ENCODE data around the gene MRGPRG. TPM values are rescaled to one million over a fixed set of nuclear protein-coding genes. Genes with fewer than 3 reads are reported as not detected.

The MRGPRG gene
- total and polyA plus RNA-seq, 7 experiments from 2014 or later = not detected

DNA sequence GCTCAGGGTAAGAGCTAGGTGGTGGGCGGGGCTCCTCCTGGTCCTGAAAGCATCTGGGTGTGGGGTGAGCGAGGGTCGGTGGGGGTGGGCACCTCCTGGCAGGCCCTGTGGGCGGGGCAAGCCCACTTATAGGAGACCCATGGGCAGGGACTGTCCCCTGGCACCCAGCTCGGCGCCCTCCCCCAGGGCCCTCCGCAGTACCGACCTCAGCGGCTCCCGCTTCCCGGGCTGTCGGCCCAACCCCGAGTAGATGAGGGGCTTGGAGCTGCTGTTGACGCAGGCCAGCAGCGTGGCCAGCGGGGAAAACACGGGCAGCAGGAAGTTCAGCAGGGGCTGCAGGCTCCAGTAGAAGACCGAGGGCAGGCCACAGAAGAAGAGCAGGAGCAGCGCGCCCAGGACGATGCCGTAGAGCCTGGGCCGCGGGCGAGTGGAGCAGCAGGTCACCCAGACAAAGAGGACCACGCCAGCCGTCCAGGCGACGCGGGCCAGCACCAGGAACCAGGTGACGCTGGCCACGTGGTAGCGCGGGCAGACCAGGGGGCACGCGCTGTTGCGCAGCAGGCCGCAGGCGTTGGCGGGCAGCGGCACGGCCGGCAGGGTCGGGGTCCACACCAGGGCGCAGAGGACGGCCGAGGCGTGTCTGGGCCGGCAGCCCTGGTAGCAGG, 663 bp downstream of the MRGPRG start:
- H3K9me3 ChIP-seq (ENCODE audit: control insufficient read depth in 2 of 3, low read length in 3 of 3) = no peaks in the 10 kb centered on the region
- no peak overlapping the region for H3K4me3 ChIP-seq (ENCODE audit: low read length)
- intact Hi-C loops (cut with micrococcal nuclease) = loop anchor here (1.0 to 5.0 kb wide), 3 partner anchors 108 to 791 kb away; no protein-coding TSS in a partner anchor
- H3K27ac Mint-ChIP-seq = no peak overlapping the region
- peaks cover 0 to 3% of the 10 kb centered on the region in 2 donors for H3K4me1 ChIP-seq (ENCODE audit: control insufficient read depth in 2 of 2, insufficient read depth in 2 of 2, low read length in 2 of 2)
- no peak for DNase-seq
- ChIA-PET POLR2A (no interaction called here), CTCF (interaction anchor here (0.8 kb wide), 1 partner anchor 685 kb away, joined by 5 read pairs; no protein-coding TSS in a partner anchor)
- H3K27me3 ChIP-seq (ENCODE audit: control insufficient read depth in 2 of 2, insufficient read depth in 2 of 2, low read length in 2 of 2) = no peaks in the 10 kb centered on the region
- H3K36me3 ChIP-seq (ENCODE audit: control insufficient read depth in 2 of 3, insufficient read depth in 3 of 3, low read length in 3 of 3) = no peaks in the 10 kb centered on the region
- H3K27me3 Mint-ChIP-seq = peaks cover 7 to 30% (median 14%) of the 10 kb centered on the region in 5 donors
- ATAC-seq = no peak
- no peak overlapping the region for H3K27ac ChIP-seq (ENCODE audit: low read depth, low read length)
- H3K4me3 Mint-ChIP-seq = no peak overlapping the region
- peaks cover 0 to 2% (median 0%) of the 10 kb centered on the region in 11 donors for H3K9me3 Mint-ChIP-seq
- H3K4me1 Mint-ChIP-seq = peaks cover 4 to 12% (median 8%) of the 10 kb centered on the region in 7 donors
- H3K36me3 Mint-ChIP-seq = no peaks in the 10 kb centered on the region

DNA sequence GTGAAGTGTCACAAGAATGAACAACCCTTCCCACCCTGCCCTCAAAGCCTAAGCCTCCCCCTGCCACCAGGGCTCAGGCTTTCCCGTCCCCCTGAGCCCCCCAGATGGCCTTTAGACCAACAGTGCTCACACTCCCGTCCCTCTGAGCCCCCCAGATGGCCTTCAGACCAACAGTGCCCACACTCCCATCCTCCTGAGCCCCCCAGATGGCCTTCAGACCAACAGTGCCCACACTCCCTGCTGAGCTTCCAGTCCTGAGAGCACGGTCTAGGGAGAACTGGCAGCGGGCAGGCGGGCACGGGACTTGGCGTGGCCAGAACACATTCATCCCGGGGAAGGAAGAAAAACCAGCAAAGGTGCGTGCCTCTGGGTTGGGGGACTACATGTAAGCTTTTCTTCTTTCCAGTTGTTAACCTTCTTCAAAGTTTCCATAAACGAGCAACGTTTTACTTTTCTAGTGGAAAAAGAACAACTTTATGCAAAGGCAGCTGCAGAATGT, 2.5 kb downstream of the MRGPRG start:
- no peaks in the 10 kb centered on the region for H3K36me3 ChIP-seq (ENCODE audit: control insufficient read depth in 2 of 3, insufficient read depth in 3 of 3, low read length in 3 of 3)
- peaks cover 0 to 6% (median 0%) of the 10 kb centered on the region in 5 donors for H3K36me3 Mint-ChIP-seq
- H3K27ac ChIP-seq (ENCODE audit: low read depth, low read length) = no peak overlapping the region
- peaks cover 0 to 7% (median 4%) of the 10 kb centered on the region in 7 donors for H3K4me1 Mint-ChIP-seq
- H3K27me3 ChIP-seq (ENCODE audit: control insufficient read depth in 2 of 2, insufficient read depth in 2 of 2, low read length in 2 of 2) = no peaks in the 10 kb centered on the region
- H3K27ac Mint-ChIP-seq = no peak overlapping the region
- intact Hi-C loops (cut with micrococcal nuclease) = loop anchor here (2.0 to 5.0 kb wide), 2 partner anchors 683 to 789 kb away; no protein-coding TSS in a partner anchor
- peaks cover 0 to 3% of the 10 kb centered on the region in 2 donors for H3K4me1 ChIP-seq (ENCODE audit: control insufficient read depth in 2 of 2, insufficient read depth in 2 of 2, low read length in 2 of 2)
- H3K27me3 Mint-ChIP-seq = peaks cover 12 to 38% (median 21%) of the 10 kb centered on the region in 5 donors
- ATAC-seq (no peak), DNase-seq (no peak)
- ChIA-PET CTCF (interaction anchor here (0.7 to 1.0 kb wide), 2 partner anchors 240 to 573 kb away, joined by 3 to 4 read pairs; no protein-coding TSS in a partner anchor), POLR2A (no interaction called here)
- H3K4me3 ChIP-seq (ENCODE audit: low read length) = no peak overlapping the region
- H3K9me3 ChIP-seq (ENCODE audit: control insufficient read depth in 2 of 3, low read length in 3 of 3) = no peaks in the 10 kb centered on the region
- H3K9me3 Mint-ChIP-seq = peaks cover 0 to 11% (median 7%) of the 10 kb centered on the region in 11 donors
- H3K4me3 Mint-ChIP-seq = no peak overlapping the region

DNA sequence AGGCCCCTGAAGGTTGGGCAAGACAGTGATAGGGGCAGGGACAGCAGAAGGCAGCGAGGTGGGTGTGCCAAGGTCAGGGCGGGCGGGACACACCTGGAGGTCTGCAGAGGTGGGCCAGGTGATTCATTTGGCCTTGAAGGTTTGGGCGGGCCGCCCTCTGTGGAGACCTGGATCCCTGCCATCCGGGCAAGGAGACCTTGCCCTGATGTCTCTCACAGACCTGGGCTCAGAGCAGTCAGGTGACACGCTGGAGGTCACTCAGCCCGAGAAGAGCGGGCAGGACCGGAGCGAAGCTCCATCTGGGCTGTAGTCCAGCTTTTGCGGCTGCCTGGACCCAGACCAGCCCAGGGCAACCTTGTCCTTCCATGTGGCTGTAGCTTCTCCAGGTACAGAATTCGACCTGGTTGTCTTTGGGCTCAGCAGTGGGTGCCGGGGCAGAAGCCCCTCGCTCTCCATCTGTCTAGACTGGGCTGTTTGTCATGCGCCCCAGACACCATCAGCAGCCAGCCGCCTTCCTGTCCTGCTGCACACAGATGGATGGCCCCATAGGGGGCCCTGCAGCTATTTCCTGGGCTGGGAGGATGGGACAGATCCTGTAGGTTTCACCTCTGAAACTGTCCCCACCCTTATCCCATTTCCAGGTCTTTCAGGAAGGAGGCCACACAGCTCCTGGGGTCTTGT, 3.1 kb downstream of the MRGPRG start:
- Mint-ChIP-seq H3K4me1 (peaks cover 0 to 7% (median 4%) of the 10 kb centered on the region in 7 donors), H3K27me3 (peaks cover 12 to 38% (median 26%) of the 10 kb centered on the region in 5 donors), H3K27ac (no peak overlapping the region), H3K4me3 (no peak overlapping the region), H3K36me3 (peaks cover 0 to 6% (median 0%) of the 10 kb centered on the region in 5 donors), H3K9me3 (peaks cover 0 to 16% (median 9%) of the 10 kb centered on the region in 11 donors)
- Histone ChIP-seq H3K4me1 (ENCODE audit: control insufficient read depth in 2 of 2, insufficient read depth in 2 of 2, low read length in 2 of 2) (peaks cover 0 to 3% of the 10 kb centered on the region in 2 donors), H3K27me3 (ENCODE audit: control insufficient read depth in 2 of 2, insufficient read depth in 2 of 2, low read length in 2 of 2) (no peaks in the 10 kb centered on the region), H3K9me3 (ENCODE audit: control insufficient read depth in 2 of 3, low read length in 3 of 3) (no peaks in the 10 kb centered on the region), H3K27ac (ENCODE audit: low read depth, low read length) (no peak overlapping the region), H3K36me3 (ENCODE audit: control insufficient read depth in 2 of 3, insufficient read depth in 3 of 3, low read length in 3 of 3) (no peaks in the 10 kb centered on the region), H3K4me3 (ENCODE audit: low read length) (no peak overlapping the region)
- ChIA-PET POLR2A (no interaction called here), CTCF (interaction anchor here (0.7 to 1.0 kb wide), 2 partner anchors 239 to 572 kb away, joined by 3 to 4 read pairs; no protein-coding TSS in a partner anchor)
- intact Hi-C loops (cut with micrococcal nuclease) = loop anchor here (2.0 to 5.0 kb wide), 2 partner anchors 683 to 788 kb away; no protein-coding TSS in a partner anchor
- ATAC-seq = no peak
- no peak for DNase-seq

DNA sequence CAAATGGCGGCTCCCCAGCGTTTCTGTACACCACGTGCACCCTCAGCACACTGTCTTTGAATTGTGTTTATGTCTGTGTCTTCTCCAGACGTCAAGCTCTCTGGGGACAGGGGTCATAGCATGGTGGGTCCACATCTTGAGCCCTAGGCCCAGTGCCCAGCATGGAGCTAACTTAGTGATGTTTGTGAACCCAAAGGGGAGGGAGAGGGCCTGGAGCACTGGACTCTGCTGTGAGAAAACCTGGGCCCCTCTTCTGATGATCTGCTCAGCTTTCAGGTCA, 4.3 kb downstream of the MRGPRG start:
- intact Hi-C loops (cut with micrococcal nuclease) = no loop called here
- Mint-ChIP-seq H3K27me3 (peaks cover 12 to 33% (median 22%) of the 10 kb centered on the region in 5 donors), H3K27ac (no peak overlapping the region), H3K4me1 (peaks cover 0 to 7% (median 4%) of the 10 kb centered on the region in 7 donors), H3K4me3 (no peak overlapping the region), H3K9me3 (peaks cover 0 to 16% (median 9%) of the 10 kb centered on the region in 11 donors), H3K36me3 (peaks cover 0 to 6% (median 0%) of the 10 kb centered on the region in 5 donors)
- H3K27ac ChIP-seq (ENCODE audit: low read depth, low read length) = no peak overlapping the region
- H3K27me3 ChIP-seq (ENCODE audit: control insufficient read depth in 2 of 2, insufficient read depth in 2 of 2, low read length in 2 of 2) = no peaks in the 10 kb centered on the region
- H3K4me3 ChIP-seq (ENCODE audit: low read length) = no peak overlapping the region
- CTCF ChIA-PET = no interaction called here
- H3K9me3 ChIP-seq (ENCODE audit: control insufficient read depth in 2 of 3, low read length in 3 of 3) = no peaks in the 10 kb centered on the region
- H3K36me3 ChIP-seq (ENCODE audit: control insufficient read depth in 2 of 3, insufficient read depth in 3 of 3, low read length in 3 of 3) = no peaks in the 10 kb centered on the region
- ATAC-seq (no peak), DNase-seq (no peak)
- POLR2A ChIA-PET = no interaction called here
- peaks cover 0 to 3% of the 10 kb centered on the region in 2 donors for H3K4me1 ChIP-seq (ENCODE audit: control insufficient read depth in 2 of 2, insufficient read depth in 2 of 2, low read length in 2 of 2)

DNA sequence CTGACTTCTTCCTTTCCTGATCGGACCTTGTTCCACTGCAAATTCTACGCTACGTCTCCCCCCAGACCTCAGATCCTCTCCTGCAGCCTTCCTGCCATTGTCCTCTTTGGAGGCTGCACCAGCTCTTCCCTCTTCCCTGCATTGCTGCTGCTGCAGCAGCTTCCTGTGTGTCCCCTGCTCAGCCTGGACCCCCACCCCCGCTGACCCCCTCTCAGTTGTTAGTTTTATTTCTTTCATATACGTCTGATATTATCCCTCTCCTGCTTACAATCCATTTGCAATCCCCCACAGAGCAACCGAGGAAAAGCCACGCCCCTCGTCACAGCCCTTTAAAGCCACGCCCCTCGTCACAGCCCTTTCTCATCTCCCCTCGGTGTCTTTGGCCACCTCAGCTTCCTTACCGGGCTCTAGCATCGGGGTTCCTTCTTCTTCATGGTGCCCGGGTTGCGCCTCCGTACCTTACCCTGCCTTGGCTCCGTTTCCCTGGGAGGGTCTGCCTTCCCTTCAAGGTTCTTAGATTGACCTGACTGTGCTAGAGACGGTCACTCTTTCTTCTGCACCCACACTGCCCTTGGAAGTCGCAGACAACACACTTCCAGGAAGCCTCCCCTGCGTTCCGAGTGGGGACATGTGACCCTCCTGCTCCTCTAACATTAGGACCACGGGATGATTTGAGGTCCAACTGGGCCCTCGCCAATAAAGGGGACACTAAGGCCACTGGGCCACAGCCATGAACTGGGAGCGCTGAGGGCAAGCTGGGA, 4.8 kb downstream of the MRGPRG start:
- ATAC-seq = no peak
- no peak overlapping the region for H3K27ac ChIP-seq (ENCODE audit: low read depth, low read length)
- peaks cover 0 to 3% of the 10 kb centered on the region in 2 donors for H3K4me1 ChIP-seq (ENCODE audit: control insufficient read depth in 2 of 2, insufficient read depth in 2 of 2, low read length in 2 of 2)
- Mint-ChIP-seq H3K36me3 (peaks cover 0 to 6% (median 0%) of the 10 kb centered on the region in 5 donors), H3K27ac (peak overlapping the region in 1 of 9 donors; percentile 22), H3K4me3 (peak overlapping the region in 1 of 10 donors; percentile 54), H3K27me3 (peaks cover 12 to 33% (median 22%) of the 10 kb centered on the region in 5 donors), H3K9me3 (peaks cover 0 to 16% (median 9%) of the 10 kb centered on the region in 11 donors), H3K4me1 (peaks cover 0 to 7% (median 4%) of the 10 kb centered on the region in 7 donors)
- no peaks in the 10 kb centered on the region for H3K9me3 ChIP-seq (ENCODE audit: control insufficient read depth in 2 of 3, low read length in 3 of 3)
- H3K4me3 ChIP-seq (ENCODE audit: low read length) = no peak overlapping the region
- ChIA-PET POLR2A (no interaction called here), CTCF (no interaction called here)
- intact Hi-C loops (cut with micrococcal nuclease) = no loop called here
- no peak for DNase-seq
- H3K36me3 ChIP-seq (ENCODE audit: control insufficient read depth in 2 of 3, insufficient read depth in 3 of 3, low read length in 3 of 3) = no peaks in the 10 kb centered on the region
- H3K27me3 ChIP-seq (ENCODE audit: control insufficient read depth in 2 of 2, insufficient read depth in 2 of 2, low read length in 2 of 2) = no peaks in the 10 kb centered on the region

DNA sequence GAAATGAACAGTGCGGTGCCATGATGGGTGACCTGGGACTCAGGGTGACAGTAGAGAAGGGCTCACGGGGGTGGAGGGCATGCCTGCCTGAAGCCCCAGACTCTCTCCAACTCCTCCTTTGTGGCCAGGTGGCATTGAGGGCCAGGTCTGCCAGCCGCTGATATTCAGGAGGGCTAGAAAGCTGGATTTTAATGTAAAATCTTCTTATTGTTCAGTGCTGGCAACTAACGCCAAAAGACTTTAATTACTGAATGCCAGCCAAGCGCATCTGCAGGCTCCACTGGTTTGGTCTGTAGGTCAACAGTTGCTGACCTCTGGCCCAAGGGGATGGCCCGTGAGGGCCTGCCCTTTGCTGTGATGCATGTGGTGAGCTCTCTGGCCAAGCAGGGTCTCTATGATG, 10.3 kb downstream of the MRGPRG start:
- Histone ChIP-seq H3K36me3 (ENCODE audit: control insufficient read depth in 2 of 3, insufficient read depth in 3 of 3, low read length in 3 of 3) (no peaks in the 10 kb centered on the region), H3K4me1 (ENCODE audit: control insufficient read depth in 2 of 2, insufficient read depth in 2 of 2, low read length in 2 of 2) (no peaks in the 10 kb centered on the region), H3K9me3 (ENCODE audit: control insufficient read depth in 2 of 3, low read length in 3 of 3) (peaks cover 0 to 6% (median 0%) of the 10 kb centered on the region in 3 experiments), H3K27me3 (ENCODE audit: control insufficient read depth in 2 of 2, insufficient read depth in 2 of 2, low read length in 2 of 2) (no peaks in the 10 kb centered on the region), H3K27ac (ENCODE audit: low read depth, low read length) (no peak overlapping the region), H3K4me3 (ENCODE audit: low read length) (no peak overlapping the region)
- POLR2A ChIA-PET = no interaction called here
- CTCF ChIA-PET = no interaction called here
- DNase-seq (no peak), ATAC-seq (no peak)
- Mint-ChIP-seq H3K9me3 (peaks cover 0 to 16% (median 9%) of the 10 kb centered on the region in 11 donors), H3K27me3 (peaks cover 6 to 16% (median 9%) of the 10 kb centered on the region in 5 donors), H3K36me3 (peaks cover 0 to 6% (median 0%) of the 10 kb centered on the region in 5 donors), H3K4me3 (no peak overlapping the region), H3K27ac (no peak overlapping the region), H3K4me1 (peaks cover 0 to 10% (median 0%) of the 10 kb centered on the region in 7 donors)
- intact Hi-C loops (cut with micrococcal nuclease) = no loop called here
